ENCODE results near the gene STAB2.

GRCh38 chr12:103583008-103583407 is 4.1 kb upstream of the STAB2 start:
- TF ChIP-seq POLR2A (IDR thresholded peaks at IDR 0.05) (no peak), POLR2AphosphoS5 (IDR thresholded peaks at IDR 0.05) (no peak), EP300 (IDR thresholded peaks at IDR 0.05) (no peak)
- TF ChIP-seq, protein P1, sequence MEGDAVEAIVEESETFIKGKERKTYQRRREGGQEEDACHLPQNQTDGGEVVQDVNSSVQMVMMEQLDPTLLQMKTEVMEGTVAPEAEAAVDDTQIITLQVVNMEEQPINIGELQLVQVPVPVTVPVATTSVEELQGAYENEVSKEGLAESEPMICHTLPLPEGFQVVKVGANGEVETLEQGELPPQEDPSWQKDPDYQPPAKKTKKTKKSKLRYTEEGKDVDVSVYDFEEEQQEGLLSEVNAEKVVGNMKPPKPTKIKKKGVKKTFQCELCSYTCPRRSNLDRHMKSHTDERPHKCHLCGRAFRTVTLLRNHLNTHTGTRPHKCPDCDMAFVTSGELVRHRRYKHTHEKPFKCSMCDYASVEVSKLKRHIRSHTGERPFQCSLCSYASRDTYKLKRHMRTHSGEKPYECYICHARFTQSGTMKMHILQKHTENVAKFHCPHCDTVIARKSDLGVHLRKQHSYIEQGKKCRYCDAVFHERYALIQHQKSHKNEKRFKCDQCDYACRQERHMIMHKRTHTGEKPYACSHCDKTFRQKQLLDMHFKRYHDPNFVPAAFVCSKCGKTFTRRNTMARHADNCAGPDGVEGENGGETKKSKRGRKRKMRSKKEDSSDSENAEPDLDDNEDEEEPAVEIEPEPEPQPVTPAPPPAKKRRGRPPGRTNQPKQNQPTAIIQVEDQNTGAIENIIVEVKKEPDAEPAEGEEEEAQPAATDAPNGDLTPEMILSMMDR (IDR thresholded peaks at IDR 0.05) = no peak
